Activated naive CD8-positive, alpha-beta T cell (primary cell): ENCODE measurements around the gene MYO1B.

Experiments used
- H3K27ac Mint-ChIP-seq: one replicate; pipeline ENCODE4 v1.8.0; 2021; ENCODE audit warnings: mixed read lengths
- H3K27me3 Mint-ChIP-seq: one replicate; pipeline ENCODE4 v1.8.0; 2021; ENCODE audit warnings: mixed read lengths
- H3K36me3 Mint-ChIP-seq: one replicate; pipeline ENCODE4 v1.8.0; 2021; ENCODE audit warnings: mixed read lengths
- H3K4me1 Mint-ChIP-seq: one replicate; pipeline ENCODE4 v1.8.0; 2021; ENCODE audit warnings: low read depth, mixed read lengths
- H3K4me3 Mint-ChIP-seq: one replicate; pipeline ENCODE4 v1.8.0; 2021; ENCODE audit warnings: mild to moderate bottlenecking, mixed read lengths
- H3K9me3 Mint-ChIP-seq: one replicate; pipeline ENCODE4 v1.8.0; 2021; ENCODE audit warnings: low read depth, mixed read lengths

Gene MYO1B

DNA sequence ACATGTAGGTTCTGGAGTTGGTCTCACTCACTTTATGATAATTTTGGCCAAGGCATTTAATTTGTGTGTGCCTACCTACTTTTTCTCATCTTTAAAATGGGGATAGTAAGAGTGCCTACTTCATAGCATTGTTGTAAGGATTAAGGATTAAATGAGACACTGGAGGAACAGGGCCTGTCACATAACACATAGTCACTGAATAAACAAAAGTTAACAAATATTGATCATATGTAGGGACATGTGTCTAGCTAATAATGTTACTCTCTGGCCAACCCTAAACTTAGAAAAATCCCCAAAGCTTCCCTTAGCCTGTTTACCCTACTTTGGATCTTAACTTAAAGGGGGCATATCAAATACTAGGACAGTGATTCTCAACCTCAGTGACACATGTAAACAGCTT lies 169.9 kb downstream of the MYO1B start:
- H3K9me3 Mint-ChIP-seq, result no peaks in the 10 kb centered on the region
- no peaks in the 10 kb centered on the region for H3K27me3 Mint-ChIP-seq
- H3K4me1 Mint-ChIP-seq, result no peaks in the 10 kb centered on the region
- no peak overlapping the region for H3K4me3 Mint-ChIP-seq
- H3K36me3 Mint-ChIP-seq, result peaks cover 8% of the 10 kb centered on the region
- no peak overlapping the region for H3K27ac Mint-ChIP-seq

DNA sequence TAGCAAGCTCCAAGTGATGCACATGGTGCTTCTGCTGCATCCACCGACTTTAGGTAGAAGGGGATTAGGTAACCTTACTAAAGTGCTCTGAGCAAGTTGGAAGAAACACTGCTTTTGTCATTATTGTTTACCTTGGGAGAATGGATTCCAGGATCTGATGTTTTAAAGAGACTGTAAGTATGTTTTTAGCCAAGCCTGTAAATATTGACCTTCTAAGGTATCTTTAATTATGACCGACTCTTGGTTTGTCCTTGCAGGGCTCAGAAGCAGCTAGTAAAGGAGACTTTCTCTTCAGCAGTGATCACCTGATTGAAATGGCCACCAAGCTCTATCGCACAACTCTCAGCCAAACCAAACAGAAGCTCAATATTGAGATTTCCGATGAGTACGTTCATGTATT lies 170.7 kb downstream of the MYO1B start:
- no peak overlapping the region for H3K27ac Mint-ChIP-seq
- H3K9me3 Mint-ChIP-seq, result no peaks in the 10 kb centered on the region

DNA sequence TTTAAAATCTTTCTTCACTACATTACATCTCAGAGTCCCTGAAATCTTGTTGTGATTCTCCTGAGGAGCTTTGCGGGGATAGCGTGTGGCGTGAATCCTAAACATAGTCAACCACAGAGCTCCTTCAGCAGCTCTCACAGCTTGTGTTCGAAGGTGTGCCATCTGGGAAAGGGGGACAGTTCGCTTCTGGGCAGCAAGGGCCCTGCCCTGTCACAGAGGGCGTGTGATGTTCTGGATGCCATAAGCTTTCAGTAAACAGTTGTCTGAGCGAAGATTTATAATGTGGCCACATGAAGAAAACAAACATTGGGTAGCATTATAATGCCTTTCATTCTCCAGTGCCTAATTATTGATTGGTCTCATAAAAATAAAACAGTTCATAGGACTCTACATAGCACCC lies 172.5 kb downstream of the MYO1B start:
- Mint-ChIP-seq H3K4me3 (no peak overlapping the region), H3K27ac (no peak overlapping the region), H3K9me3 (no peaks in the 10 kb centered on the region), H3K36me3 (peaks cover 8% of the 10 kb centered on the region), H3K27me3 (no peaks in the 10 kb centered on the region), H3K4me1 (no peaks in the 10 kb centered on the region)

More for the DNA sequence above, 170.7 kb downstream of the MYO1B start:
- Mint-ChIP-seq H3K4me3 (no peak overlapping the region), H3K4me1 (no peaks in the 10 kb centered on the region), H3K27me3 (no peaks in the 10 kb centered on the region), H3K36me3 (peaks cover 8% of the 10 kb centered on the region)

DNA sequence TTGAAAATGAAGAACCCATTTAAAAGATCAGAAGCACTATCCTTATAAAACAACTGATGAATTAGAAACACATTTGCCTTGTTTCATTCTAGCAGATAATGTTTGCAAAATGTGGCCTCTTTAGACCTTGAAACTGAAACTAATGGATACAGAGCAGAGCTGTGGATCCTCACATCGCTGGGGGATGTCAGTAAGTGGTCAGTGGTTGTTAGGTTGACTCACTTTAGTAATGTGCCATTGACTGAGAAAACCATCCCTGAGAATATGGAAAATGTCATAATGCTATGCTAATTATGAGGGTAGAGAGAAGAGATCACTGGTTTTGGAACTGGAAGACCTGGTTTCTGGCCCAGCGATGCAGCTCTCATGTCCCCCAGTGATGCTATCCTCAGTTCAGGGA lies 176.7 kb downstream of the MYO1B start:
- Mint-ChIP-seq H3K4me3 (no peak overlapping the region), H3K9me3 (no peaks in the 10 kb centered on the region), H3K27me3 (no peaks in the 10 kb centered on the region), H3K27ac (no peak overlapping the region), H3K4me1 (no peaks in the 10 kb centered on the region), H3K36me3 (peaks cover 2% of the 10 kb centered on the region)

DNA sequence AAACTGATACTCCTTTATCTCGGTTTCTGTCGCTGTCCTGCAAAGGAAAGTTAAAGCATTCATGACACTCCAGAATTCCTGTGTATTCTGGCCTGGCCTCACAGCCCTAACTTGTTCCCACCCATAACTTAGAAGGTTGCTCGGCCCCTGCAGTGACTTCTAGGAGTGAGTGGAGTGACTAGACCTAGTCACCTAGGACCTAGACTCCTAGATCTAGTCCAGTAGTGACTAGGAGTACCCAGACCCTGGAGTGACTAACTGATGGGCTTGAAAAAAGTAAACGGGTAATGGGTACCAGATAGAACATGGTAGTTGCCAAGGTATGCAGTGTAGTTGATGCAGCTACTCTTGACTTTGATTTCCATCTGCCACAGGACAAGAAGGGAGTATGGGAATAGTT lies 181.8 kb downstream of the MYO1B start:
- Mint-ChIP-seq H3K4me1 (no peaks in the 10 kb centered on the region), H3K27ac (no peak overlapping the region), H3K27me3 (no peaks in the 10 kb centered on the region), H3K4me3 (no peak overlapping the region), H3K9me3 (no peaks in the 10 kb centered on the region), H3K36me3 (no peaks in the 10 kb centered on the region)

DNA sequence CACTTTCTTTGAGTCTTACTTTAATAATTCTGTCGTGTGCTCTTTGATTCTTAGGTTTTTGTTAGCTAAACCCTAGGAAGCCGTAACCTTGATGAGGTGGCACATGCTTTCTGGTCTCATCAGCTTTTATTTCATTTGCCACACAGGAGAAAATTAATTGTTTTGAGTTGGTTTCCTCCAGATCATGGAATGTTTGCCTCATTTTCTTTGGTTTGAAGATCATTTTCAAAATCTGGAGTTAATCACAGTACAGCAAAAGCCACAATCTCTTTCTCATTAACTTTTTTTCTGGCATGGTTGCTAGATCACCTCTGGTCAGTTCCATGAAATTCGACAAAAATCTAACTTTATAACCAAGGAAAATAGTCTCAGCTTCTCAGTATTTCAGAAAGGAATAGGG lies 182.9 kb downstream of the MYO1B start:
- Mint-ChIP-seq H3K27ac (no peak overlapping the region), H3K4me3 (no peak overlapping the region), H3K27me3 (no peaks in the 10 kb centered on the region), H3K36me3 (no peaks in the 10 kb centered on the region), H3K9me3 (no peaks in the 10 kb centered on the region), H3K4me1 (no peaks in the 10 kb centered on the region)

DNA sequence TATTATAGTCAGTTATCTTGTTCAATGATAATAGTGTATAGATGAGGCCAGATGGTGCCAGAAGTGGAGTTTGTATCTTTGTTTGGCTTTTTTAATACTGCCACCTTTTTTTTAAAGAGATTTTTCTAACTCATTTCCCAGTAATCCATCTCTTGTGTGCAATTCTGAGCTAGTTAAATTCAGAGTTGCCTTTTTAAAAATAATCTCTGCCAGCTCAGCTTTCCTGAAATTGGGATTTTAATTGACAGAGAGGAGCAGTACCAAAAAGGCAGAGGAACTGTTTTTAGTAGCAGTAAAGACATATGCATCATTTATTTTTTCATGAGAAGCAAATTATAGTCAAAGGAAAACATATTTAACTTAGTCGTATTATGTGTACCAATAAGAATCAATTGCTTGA lies 185.3 kb downstream of the MYO1B start:
- H3K4me3 Mint-ChIP-seq, result no peak overlapping the region
- H3K9me3 Mint-ChIP-seq, result no peaks in the 10 kb centered on the region
- H3K27ac Mint-ChIP-seq, result no peak overlapping the region
- no peaks in the 10 kb centered on the region for H3K36me3 Mint-ChIP-seq
- no peaks in the 10 kb centered on the region for H3K27me3 Mint-ChIP-seq
- H3K4me1 Mint-ChIP-seq, result no peaks in the 10 kb centered on the region

DNA sequence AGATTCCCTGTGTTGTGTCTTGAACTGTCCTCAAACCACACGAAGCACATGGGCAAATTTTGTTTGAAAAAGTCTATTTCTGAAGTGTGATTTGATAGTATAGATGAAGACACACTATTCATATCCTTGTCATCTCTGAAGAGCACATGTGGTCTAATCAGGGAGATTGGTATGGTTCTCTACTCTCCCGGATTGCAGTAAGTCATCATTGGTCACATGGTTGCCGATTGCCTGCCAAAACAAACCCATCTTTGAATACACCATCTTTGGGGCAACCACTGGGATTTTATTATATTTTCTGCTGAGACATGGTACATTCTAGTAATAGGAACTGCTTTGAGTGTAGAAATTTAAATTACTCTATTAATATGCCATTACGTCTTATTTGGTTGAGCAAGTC lies 186.9 kb downstream of the MYO1B start:
- Mint-ChIP-seq H3K4me1 (no peaks in the 10 kb centered on the region), H3K9me3 (no peaks in the 10 kb centered on the region), H3K27me3 (no peaks in the 10 kb centered on the region), H3K4me3 (no peak overlapping the region), H3K27ac (no peak overlapping the region), H3K36me3 (no peaks in the 10 kb centered on the region)

DNA sequence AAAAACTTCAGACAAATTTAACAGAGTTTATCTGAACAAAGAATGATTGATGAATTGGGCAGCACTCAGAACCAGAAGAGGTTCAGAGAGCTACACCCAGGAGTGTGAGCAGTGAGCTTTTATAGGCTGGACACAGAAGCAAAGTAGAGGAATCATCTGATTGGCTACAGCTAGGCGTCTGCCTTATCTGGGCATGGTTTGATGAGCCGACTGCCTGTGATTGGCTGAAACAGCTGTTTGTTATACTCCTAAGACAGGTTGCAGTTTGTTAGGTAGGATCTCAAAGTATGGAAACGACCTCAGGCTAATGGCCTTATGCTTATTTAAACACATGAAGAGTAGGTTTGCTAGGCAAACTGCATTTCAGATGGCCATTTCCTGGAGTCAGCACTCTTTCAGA lies 188.9 kb downstream of the MYO1B start:
- Mint-ChIP-seq H3K27me3 (no peaks in the 10 kb centered on the region), H3K9me3 (no peaks in the 10 kb centered on the region), H3K4me1 (no peaks in the 10 kb centered on the region), H3K27ac (no peak overlapping the region), H3K36me3 (no peaks in the 10 kb centered on the region), H3K4me3 (no peak overlapping the region)

DNA sequence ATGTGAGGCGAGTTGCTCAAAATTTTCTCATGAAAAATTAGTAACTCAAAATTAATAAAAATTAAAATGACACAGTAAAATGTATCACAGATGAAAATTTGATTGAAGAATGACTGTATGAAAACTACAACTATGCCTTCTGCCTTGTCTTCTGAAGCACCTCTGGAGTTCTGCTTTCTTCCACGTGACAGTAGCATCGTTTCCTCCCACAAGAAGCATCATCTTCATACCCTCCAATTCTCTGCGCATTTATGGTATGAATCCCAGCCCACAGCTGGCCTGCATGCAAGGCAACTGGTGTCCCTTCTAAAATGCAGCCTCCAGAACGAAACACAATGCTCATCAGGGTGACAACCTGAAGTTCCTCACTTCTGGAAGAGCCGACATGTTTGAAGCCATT lies 189.9 kb downstream of the MYO1B start:
- Mint-ChIP-seq H3K27ac (no peak overlapping the region), H3K4me1 (no peaks in the 10 kb centered on the region), H3K4me3 (no peak overlapping the region), H3K9me3 (no peaks in the 10 kb centered on the region), H3K36me3 (no peaks in the 10 kb centered on the region), H3K27me3 (no peaks in the 10 kb centered on the region)

DNA sequence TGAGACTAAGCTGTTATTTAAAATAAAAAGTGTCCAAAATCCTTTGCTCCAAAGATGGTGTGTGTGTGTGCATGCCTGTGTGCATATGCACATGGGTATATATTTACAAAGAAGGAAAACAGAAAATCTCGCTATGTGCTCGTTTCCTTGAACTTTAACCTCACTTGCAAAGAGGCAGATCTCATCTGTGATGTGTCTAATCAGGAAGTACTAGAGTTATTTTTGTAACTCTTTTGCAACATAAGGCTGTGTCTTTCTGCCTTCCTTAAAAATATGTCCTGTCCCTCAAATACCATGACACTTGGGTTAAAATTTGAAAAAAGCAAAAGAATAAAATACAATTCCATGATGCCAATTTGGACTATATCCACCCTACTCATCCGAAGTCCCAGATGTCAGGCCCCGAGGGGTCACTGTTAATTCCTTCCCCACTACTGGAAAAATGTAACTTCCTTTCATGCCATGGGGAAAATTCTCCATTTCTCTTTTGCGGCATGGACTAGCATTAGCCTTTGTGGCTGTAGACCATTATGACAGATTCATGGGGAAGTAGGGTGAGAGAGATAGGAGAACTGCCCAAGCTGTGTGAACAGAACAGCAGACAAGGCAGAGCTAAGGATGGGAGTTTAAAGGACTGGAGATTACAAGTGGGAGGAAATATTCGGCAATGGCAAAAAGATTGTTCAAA lies 191.3 kb downstream of the MYO1B start:
- Mint-ChIP-seq H3K27ac (no peak overlapping the region), H3K36me3 (no peaks in the 10 kb centered on the region), H3K4me3 (no peak overlapping the region), H3K27me3 (no peaks in the 10 kb centered on the region), H3K4me1 (no peaks in the 10 kb centered on the region), H3K9me3 (no peaks in the 10 kb centered on the region)

DNA sequence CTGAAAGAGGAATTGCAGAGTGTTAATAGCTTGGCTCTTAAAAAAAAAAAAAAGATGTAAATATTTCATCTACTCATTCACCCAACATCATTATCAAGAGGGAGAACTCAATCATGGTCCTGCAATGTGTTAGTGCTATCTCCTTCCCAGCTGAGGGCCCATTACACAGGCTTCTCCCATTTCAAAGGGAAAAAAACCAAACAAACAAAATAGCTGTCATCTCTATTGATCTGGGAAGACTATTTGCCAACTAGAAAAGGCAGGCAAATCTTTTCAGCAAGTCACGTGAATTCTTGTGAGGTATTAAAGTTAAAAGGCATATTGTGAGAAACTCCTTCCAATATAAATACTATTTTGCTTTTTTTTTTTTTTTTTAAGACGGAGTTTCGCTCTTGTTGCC lies 194.3 kb downstream of the MYO1B start:
- no peaks in the 10 kb centered on the region for H3K27me3 Mint-ChIP-seq
- H3K27ac Mint-ChIP-seq, result no peak overlapping the region
- no peaks in the 10 kb centered on the region for H3K36me3 Mint-ChIP-seq
- no peaks in the 10 kb centered on the region for H3K9me3 Mint-ChIP-seq
- no peaks in the 10 kb centered on the region for H3K4me1 Mint-ChIP-seq
- no peak overlapping the region for H3K4me3 Mint-ChIP-seq

DNA sequence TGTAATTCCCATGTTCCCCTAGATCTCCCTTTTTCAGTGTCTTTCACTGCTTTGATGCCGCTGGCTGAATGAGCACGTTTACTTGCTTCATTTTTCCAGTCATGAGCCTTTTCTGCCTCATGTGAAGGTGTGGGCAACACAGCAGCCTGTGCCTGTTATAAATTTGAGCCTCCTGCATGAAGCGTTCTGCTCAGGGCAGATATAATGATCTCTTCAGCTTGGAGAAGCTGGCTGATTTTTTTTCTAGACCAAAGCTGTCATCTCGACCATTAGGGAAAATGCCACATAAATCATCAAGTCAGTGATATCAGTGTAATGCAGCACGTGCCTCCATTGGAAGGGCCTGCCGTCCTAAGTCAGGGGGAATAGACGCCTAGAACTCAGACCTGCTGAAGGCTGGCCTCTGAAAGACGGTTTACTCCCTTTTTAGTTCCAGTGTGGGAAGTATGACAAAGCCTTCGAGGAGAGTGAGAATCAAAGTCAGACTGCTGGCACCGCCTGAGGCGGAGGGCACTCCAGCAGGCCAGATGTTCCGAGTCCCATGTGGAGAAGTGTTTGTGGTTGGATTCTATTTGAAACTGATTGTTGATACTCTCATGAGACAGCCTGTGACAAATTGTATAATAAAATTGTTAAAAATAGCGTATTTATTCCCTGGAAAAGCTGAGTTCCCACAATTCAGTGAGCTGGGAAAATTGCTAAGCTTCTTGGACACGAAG lies 196.5 kb downstream of the MYO1B start:
- Mint-ChIP-seq H3K9me3 (no peaks in the 10 kb centered on the region), H3K36me3 (no peaks in the 10 kb centered on the region), H3K27ac (no peak overlapping the region), H3K27me3 (no peaks in the 10 kb centered on the region), H3K4me3 (no peak overlapping the region), H3K4me1 (no peaks in the 10 kb centered on the region)

DNA sequence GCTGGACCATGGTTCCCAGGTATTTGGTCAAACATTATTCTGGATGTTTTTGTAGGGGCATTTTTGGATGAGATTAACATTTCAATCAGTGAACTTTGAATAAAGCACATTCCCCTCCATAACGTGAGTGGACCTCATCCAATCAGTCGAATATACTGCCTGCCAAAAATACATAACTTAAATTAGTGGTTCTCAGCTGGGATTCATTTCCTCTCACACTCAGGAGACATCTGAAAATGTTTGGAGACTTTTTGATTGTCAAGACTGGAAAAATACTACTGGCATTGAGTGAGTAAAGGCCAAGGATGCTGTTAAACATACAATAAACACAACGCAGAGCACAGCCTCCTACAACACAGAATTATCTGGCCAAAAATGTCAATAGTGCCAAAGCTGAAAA lies 198.2 kb downstream of the MYO1B start:
- no peaks in the 10 kb centered on the region for H3K27me3 Mint-ChIP-seq
- no peak overlapping the region for H3K27ac Mint-ChIP-seq
- H3K4me3 Mint-ChIP-seq, result no peak overlapping the region
- no peaks in the 10 kb centered on the region for H3K9me3 Mint-ChIP-seq
- H3K4me1 Mint-ChIP-seq, result no peaks in the 10 kb centered on the region
- H3K36me3 Mint-ChIP-seq, result no peaks in the 10 kb centered on the region

DNA sequence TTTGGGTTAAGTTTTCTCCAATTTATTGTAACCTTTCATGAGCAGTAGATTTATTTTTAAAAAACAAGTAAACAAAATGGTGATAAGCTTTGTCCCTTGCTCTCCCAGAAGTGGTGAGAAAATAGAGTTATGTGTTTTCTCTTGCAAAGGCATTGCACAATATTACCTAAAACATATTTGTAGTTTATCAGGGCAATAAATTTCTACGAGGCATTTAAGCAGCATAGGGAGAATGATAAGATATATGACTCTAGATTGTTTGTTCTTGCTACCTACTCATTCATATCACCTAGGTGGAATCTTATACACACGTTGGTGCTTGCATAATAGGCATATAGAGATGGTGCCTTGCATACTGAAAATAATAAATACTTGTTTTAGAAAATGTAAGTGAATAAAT lies 201.7 kb downstream of the MYO1B start:
- Mint-ChIP-seq H3K27me3 (no peaks in the 10 kb centered on the region), H3K36me3 (no peaks in the 10 kb centered on the region), H3K4me3 (no peak overlapping the region), H3K4me1 (no peaks in the 10 kb centered on the region), H3K27ac (no peak overlapping the region), H3K9me3 (no peaks in the 10 kb centered on the region)

DNA sequence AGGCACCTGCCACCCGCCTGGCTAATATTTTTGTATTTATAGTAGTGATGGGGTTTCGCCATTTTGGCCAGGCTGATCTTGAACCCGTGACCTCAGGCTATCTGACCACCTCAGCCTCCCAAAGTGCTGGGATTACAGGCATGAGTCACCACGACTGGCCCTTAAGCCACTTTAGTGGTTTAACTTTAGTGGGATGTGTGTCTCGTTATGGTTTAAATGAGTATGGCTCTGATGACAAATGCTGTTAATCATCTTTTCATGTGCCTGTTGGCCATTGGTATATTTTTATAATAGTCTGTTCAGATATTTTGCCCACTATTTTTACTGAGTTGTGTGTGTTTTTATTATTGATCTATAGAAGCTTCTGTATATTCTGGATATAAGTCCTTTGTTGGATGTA lies 205.9 kb downstream of the MYO1B start:
- peaks cover 3% of the 10 kb centered on the region for H3K36me3 Mint-ChIP-seq
- H3K4me1 Mint-ChIP-seq, result no peaks in the 10 kb centered on the region
- H3K27ac Mint-ChIP-seq, result no peak overlapping the region
- H3K9me3 Mint-ChIP-seq, result no peaks in the 10 kb centered on the region
- peaks cover 4% of the 10 kb centered on the region for H3K27me3 Mint-ChIP-seq
- H3K4me3 Mint-ChIP-seq, result no peak overlapping the region
